BE2C (cell line): ENCODE measurements around the gene SWSAP1.
"Not testable (repeated sequence)": the region's sequence is repeated elsewhere in the genome, so short reads cannot be mapped to it uniquely, and the experiment has no call there.

Source experiments
- DNase-seq: peaks from one replicate; pipeline ENCODE4 v3.0.0-alpha.2; 2020
- H3K27me3 ChIP-seq: fragments of 250-450 bp; sonication (Bioruptor Pico); 2 replicates; pipeline ENCODE4 v1.5.1; 2020; ENCODE audit warnings: mild to moderate bottlenecking
- H3K36me3 ChIP-seq: fragments of 250-450 bp; sonication (Bioruptor Pico); 2 replicates; pipeline ENCODE4 v1.5.1; 2020; ENCODE audit warnings: mild to moderate bottlenecking
- H3K4me1 ChIP-seq: fragments of 250-450 bp; sonication (Bioruptor Pico); 2 replicates; pipeline ENCODE4 v1.5.1; 2020
- H3K4me3 ChIP-seq: 2 replicates; pipeline ENCODE4 v1.5.1; 2011; ENCODE audit warnings: low read depth, low read length
- H3K9me3 ChIP-seq: fragments of 250-450 bp; sonication (Bioruptor Pico); 2 replicates; pipeline ENCODE4 v1.5.1; 2020
- TF ChIP-seq, protein P1 (sequence below): IDR thresholded peaks from 2 replicates; pipeline ENCODE4 v1.5.1; 2012; ENCODE audit warnings: mild to moderate bottlenecking, low read depth, low read length

SWSAP1 gene

DNA sequence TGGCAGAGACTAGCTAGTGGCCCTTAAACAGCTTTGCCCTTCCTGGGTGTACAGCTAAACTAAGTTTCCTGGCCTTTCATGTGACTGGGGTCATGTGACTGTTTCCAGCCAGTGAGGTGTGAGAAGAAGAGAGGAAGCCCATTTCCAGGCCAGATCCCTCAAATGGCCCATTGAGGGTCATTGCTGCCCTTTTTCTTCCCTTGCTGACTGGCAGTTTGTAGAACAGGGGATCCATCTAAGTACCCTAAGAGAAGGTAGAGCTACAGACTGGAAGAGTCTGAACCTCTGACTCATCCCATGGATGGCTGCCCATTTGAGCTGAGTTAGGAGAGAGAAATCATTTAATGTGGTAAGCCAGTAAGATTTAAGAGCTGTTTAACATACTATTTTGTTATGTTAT, 2.8 kb downstream of the SWSAP1 start:
- Histone ChIP-seq H3K4me1 (peaks cover 11% of the 10 kb centered on the region), H3K9me3 (no peaks in the 10 kb centered on the region), H3K36me3 (no peaks in the 10 kb centered on the region), H3K27me3 (no peaks in the 10 kb centered on the region), H3K4me3 (no peak overlapping the region)
- DNase-seq: peak; percentile 37
- TF ChIP-seq, protein P1, sequence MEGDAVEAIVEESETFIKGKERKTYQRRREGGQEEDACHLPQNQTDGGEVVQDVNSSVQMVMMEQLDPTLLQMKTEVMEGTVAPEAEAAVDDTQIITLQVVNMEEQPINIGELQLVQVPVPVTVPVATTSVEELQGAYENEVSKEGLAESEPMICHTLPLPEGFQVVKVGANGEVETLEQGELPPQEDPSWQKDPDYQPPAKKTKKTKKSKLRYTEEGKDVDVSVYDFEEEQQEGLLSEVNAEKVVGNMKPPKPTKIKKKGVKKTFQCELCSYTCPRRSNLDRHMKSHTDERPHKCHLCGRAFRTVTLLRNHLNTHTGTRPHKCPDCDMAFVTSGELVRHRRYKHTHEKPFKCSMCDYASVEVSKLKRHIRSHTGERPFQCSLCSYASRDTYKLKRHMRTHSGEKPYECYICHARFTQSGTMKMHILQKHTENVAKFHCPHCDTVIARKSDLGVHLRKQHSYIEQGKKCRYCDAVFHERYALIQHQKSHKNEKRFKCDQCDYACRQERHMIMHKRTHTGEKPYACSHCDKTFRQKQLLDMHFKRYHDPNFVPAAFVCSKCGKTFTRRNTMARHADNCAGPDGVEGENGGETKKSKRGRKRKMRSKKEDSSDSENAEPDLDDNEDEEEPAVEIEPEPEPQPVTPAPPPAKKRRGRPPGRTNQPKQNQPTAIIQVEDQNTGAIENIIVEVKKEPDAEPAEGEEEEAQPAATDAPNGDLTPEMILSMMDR: no peak

DNA sequence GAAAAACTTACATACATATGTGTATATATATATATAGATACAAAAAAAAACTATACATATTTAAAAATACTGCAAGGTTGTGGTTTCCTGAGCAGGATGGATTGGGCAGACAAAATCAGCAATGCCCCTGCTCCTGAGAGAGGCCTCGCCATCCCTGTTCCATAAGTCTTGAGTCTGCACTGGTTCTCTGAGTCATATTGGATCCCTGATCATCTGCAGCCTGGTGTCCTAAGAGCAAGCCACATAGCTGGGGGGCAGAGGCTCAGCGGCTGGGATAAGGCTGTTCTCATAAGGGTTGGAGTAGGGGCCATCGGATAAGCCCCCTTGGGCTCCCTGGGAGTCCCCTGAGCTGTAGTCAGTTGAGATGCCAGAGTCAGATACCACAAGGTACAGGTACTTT, 3.3 kb downstream of the SWSAP1 start:
- Histone ChIP-seq H3K9me3 (no peaks in the 10 kb centered on the region), H3K27me3 (no peaks in the 10 kb centered on the region), H3K4me3 (no peak overlapping the region), H3K4me1 (peaks cover 11% of the 10 kb centered on the region), H3K36me3 (no peaks in the 10 kb centered on the region)
- DNase-seq: no peak
- TF ChIP-seq, protein P1: no peak

DNA sequence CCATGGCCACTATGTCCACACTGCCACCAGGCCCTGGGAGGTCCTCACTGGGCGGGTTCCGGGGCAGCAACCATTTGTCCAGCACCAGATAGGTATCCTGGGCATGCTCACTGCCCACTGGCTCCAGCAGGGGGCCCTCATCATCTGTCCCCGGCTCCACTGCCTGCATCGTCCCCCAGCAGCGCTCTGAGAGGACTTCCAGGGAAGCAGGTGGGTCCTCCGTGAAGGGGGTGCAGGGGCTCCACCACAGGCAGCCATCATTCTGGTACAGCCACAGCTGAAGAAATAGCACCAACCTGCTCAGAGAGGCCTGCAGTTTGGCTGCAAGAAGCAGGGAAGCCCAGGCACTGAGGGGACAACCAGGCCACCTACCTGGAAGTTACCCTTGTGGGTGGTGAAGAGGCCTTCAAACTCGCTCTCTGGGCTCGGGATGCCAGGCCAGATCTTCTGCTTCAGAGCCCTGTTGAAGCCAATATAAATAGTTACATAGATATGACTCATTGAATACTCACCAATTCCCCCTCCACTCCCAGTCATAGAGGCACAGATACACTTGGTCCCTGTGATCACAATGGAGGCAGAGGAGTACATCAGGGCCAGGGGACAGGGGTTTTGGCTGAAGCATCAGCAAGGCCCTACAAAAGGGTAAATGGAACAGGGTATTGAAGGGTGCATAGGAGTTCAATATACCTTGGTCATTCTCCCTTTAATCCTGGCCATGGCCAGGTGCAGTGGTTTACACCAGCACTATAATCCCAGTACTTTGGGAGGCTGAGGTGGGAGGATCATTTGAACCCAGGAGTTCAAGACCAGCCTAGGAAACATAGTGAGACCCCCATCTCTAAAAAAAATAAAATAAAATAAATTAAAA, 4.1 kb downstream of the SWSAP1 start:
- Histone ChIP-seq H3K36me3 (no peaks in the 10 kb centered on the region), H3K4me3 (no peak overlapping the region), H3K27me3 (no peaks in the 10 kb centered on the region), H3K9me3 (no peaks in the 10 kb centered on the region), H3K4me1 (peaks cover 6% of the 10 kb centered on the region; the same call in 1 of the 2 replicates)
- TF ChIP-seq, protein P1: peak; percentile 84
- DNase-seq: peak; percentile 84

DNA sequence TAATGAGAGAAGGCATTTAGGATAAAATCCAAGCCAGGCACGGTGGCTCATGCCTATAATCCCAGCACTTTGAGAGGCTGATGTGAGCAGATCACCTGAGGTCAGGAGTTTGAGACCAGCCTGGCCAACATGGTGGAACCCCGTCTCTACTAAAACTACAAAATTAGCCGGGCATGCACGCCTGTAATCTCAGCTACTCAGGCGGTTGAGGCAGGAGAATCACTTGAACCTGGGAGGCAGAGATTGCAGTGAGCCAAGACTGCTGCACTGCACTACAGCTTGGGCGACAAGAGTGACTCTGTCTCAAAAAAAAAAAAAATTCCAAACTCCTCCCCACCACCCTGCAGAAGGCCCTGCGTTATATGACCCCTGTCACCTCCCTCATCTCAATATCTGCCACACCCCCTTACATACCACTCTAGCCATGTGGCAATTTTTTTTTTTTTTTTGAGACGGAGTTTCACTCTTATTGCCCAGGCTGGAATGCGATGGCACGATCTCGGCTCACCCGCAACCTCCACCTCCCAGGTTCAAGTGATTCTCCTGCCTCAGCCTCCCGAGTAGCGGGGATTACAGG, 4.9 kb downstream of the SWSAP1 start:
- not testable (repeated sequence) for H3K36me3 ChIP-seq, DNase-seq, H3K9me3 ChIP-seq, H3K27me3 ChIP-seq, H3K4me3 ChIP-seq, H3K4me1 ChIP-seq

DNA sequence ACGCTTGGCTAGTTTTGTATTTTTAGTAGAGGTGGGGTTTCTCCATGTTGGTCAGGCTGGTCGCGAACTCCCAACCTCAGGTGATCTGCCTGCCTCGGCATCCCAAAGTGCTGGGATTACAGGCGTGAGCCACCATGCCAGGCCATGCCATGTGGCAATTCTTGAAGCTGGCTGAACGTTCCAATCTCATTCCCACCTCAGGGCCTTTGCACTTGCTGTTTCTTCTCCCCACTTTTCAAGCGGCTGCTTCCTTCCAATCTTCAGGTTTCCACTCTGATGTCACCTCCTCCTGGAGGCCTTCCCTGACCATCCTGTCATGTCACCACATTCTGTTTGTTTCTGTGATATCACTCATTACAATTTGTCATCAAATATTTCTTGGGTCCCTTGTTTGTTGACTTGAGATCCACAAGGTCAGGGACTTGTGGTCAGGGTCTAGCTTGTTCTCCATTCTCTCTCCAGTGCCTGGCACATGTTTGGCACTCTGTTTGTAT, 5.4 kb downstream of the SWSAP1 start:
- no peaks in the 10 kb centered on the region for H3K9me3 ChIP-seq
- H3K4me1 ChIP-seq: peaks cover 3% of the 10 kb centered on the region; the same call in 1 of the 2 replicates
- no peaks in the 10 kb centered on the region for H3K36me3 ChIP-seq
- no peaks in the 10 kb centered on the region for H3K27me3 ChIP-seq
- no peak for DNase-seq
- H3K4me3 ChIP-seq: no peak overlapping the region
- TF ChIP-seq, protein P1: no peak

DNA sequence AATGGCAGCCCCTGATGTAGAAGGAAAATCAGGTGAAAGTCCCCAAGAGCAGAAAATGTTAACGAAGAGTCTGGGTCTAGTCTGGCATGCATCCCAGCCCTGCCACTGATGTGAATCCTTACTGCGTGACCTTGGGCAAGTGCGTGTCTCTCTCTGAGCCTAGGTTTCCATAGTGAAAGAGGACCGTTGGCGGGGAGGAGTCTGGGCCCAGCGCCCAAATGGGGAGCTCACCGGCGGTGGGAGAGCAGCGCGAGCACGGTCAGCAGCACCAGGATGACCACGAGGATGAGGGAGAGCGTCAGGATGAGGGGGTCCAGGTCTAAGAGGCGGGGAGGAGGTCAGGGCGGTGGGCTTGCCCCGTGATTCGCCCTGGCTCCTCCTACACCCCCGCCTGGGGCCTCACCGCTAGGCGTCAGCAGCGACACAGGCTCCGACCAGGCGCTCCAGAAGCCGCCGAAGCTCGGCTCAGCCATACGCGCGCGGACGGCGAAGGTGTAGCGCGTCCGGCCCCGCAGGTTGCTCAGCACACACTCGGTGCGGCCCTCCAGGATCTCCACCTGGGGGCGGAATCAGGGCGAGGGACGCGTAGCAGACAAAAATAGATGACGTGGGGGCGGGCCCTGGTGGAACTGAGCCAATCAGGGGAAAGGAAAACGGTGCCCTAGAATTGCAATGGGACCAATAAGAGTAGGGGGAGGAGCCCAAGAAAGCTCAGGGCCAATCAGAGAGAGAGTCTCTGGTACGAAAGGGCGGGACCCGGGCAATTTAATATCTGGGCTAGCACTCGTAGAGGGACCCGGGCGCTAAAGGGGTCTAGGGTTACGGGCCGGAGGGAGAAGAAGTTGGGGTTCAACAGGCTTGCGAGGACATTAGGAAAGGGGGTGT, 6.4 kb downstream of the SWSAP1 start:
- no peaks in the 10 kb centered on the region for H3K36me3 ChIP-seq
- no peaks in the 10 kb centered on the region for H3K9me3 ChIP-seq
- peaks cover 3% of the 10 kb centered on the region; the same call in 1 of the 2 replicates for H3K4me1 ChIP-seq
- peak; percentile 96 for DNase-seq
- H3K27me3 ChIP-seq: no peaks in the 10 kb centered on the region
- TF ChIP-seq, protein P1: peak; percentile 67
- H3K4me3 ChIP-seq: peak overlapping the region; percentile 53
